Endothelial cell of umbilical vein (primary cell): ENCODE measurements around the gene ADARB2. TPM values are rescaled to one million over a fixed set of nuclear protein-coding genes. Genes with fewer than 3 reads are reported as not detected.

Experiments
- BruUV-seq: library from RNA; stranded (reverse); fragments of 400-500 nt; replicated peaks from 2 replicates; lab custom pipeline; 2021; lab: Mats Ljungman, UMichigan
- CTCF ChIA-PET: fragments of 300-600, 350-600 bp; sonication (Branson Sonifier 250); formaldehyde crosslinking; loops from one replicate; lab custom pipeline; 2021; ENCODE audit warnings: antibody characterized with exemption, inconsistent platforms; lab: Charles Lee
- POLR2A ChIA-PET: fragments of 300-600, 350-600 bp; sonication (Branson Sonifier 250); formaldehyde crosslinking; loops from one replicate; lab custom pipeline; 2021; ENCODE audit warnings: antibody characterized with exemption, inconsistent platforms; lab: Charles Lee
- DNase-seq: peaks from one replicate; pipeline ENCODE4 v3.0.0-alpha.2; 2011; ENCODE audit warnings: low read depth, low spot score
- FAIRE-seq: peaks from 2 replicates; lab custom pipeline; 2011; peaks lifted over from hg19 to GRCh38; lab: Jason Lieb, UNC
- H2AFZ ChIP-seq: 2 replicates; pipeline ENCODE4 v1.6.0; 2012; ENCODE audit warnings: low read depth, low read length, control low read depth, inconsistent platforms
- H3K27ac ChIP-seq: 2 replicates; pipeline ENCODE4 v1.5.1; 2011; ENCODE audit warnings: low read depth, mild to moderate bottlenecking, control low read depth, low read length, moderate library complexity; ENCODE audit not compliant: insufficient read depth
- H3K27me3 ChIP-seq, 2 experiments: 2 replicates each; pipeline versions ENCODE4 v1.6.0 to v1.6.1; 2011; ENCODE audit warnings: low read length in 2 of 2, mixed read lengths in 1 of 2; ENCODE audit not compliant: control insufficient read depth in 2 of 2, insufficient read depth in 2 of 2
- H3K36me3 ChIP-seq, 2 experiments: 2 replicates in 1 of 2; 3 replicates in 1 of 2; pipeline ENCODE4 v1.5.1; 2011; ENCODE audit warnings: low read length in 2 of 2, mild to moderate bottlenecking in 1 of 2, moderate library complexity in 1 of 2; ENCODE audit not compliant: control insufficient read depth in 2 of 2, insufficient read depth in 2 of 2; ENCODE audit errors: extremely low read depth in 1 of 2
- H3K4me1 ChIP-seq: 3 replicates; pipeline ENCODE4 v1.5.1; 2011; ENCODE audit warnings: mild to moderate bottlenecking, low read length; ENCODE audit not compliant: control insufficient read depth, insufficient read depth; ENCODE audit errors: extremely low read depth
- H3K4me2 ChIP-seq: 2 replicates; pipeline ENCODE4 v1.6.1; 2011; ENCODE audit warnings: low read length, control low read depth, mixed read lengths; ENCODE audit not compliant: insufficient read depth
- H3K4me3 ChIP-seq, 3 experiments: fragments of 200-600 bp in 1 of 3; sonication (generic), shearing (Covaris generic) in 1 of 3; replicated peaks in 1 of 3; 2 replicates each; pipeline ENCODE4 v1.5.1; 2011 to 2016; ENCODE audit warnings: control low read depth in 3 of 3, low read length in 3 of 3, mild to moderate bottlenecking in 2 of 3, inconsistent platforms in 1 of 3, low read depth in 1 of 3, moderate library complexity in 1 of 3; ENCODE audit not compliant: insufficient read depth in 1 of 3
- H3K79me2 ChIP-seq: 2 replicates; pipeline ENCODE4 v1.6.0; 2012; ENCODE audit warnings: low read length, inconsistent platforms; ENCODE audit not compliant: control insufficient read depth, insufficient read depth
- H3K9ac ChIP-seq: replicated peaks from 2 replicates; pipeline ENCODE3; 2011; ENCODE audit warnings: low read length, control low read depth; ENCODE audit not compliant: insufficient read depth; ENCODE audit errors: extremely low read depth
- H3K9me1 ChIP-seq: replicated peaks from 3 replicates; pipeline ENCODE4 v1.6.0; 2011; ENCODE audit warnings: mild to moderate bottlenecking, low read length; ENCODE audit not compliant: control insufficient read depth, insufficient read depth; ENCODE audit errors: extremely low read depth
- H3K9me3 ChIP-seq: replicated peaks from 2 replicates; pipeline ENCODE4 v1.5.1; 2012; ENCODE audit warnings: low read length, inconsistent platforms; ENCODE audit not compliant: control insufficient read depth, insufficient read depth
- H4K20me1 ChIP-seq: replicated peaks from 2 replicates; pipeline ENCODE3; 2011; ENCODE audit warnings: mild to moderate bottlenecking, low read length; ENCODE audit not compliant: control insufficient read depth, insufficient read depth; ENCODE audit errors: extremely low read depth
- EZH2 ChIP-seq: IDR thresholded peaks from 2 replicates; pipeline ENCODE4 v1.6.1; 2012; ENCODE audit warnings: borderline replicate concordance, low read depth, mild to moderate bottlenecking, moderate library complexity, low read length, inconsistent platforms; ENCODE audit not compliant: severe bottlenecking
- FOS ChIP-seq: IDR thresholded peaks from 2 replicates; pipeline ENCODE4 v1.6.1; 2011; ENCODE audit warnings: mild to moderate bottlenecking, low read length, moderate library complexity, borderline replicate concordance; ENCODE audit not compliant: insufficient read depth
- GATA2 ChIP-seq: IDR thresholded peaks from 2 replicates; pipeline ENCODE4 v1.7.0; 2011; ENCODE audit warnings: low read depth, mild to moderate bottlenecking, moderate library complexity, mixed read lengths, low read length; ENCODE audit not compliant: insufficient read length, insufficient read depth
- JUN ChIP-seq: IDR thresholded peaks from 2 replicates; pipeline ENCODE4 v1.6.1; 2011; ENCODE audit warnings: borderline replicate concordance, low read depth; ENCODE audit not compliant: insufficient read length, insufficient read depth
- MYC ChIP-seq: IDR thresholded peaks from one replicate; pipeline ENCODE4 v1.6.1; 2011; ENCODE audit warnings: mild to moderate bottlenecking, low read depth, low read length
- POLR2A ChIP-seq: IDR thresholded peaks from 2 replicates; pipeline ENCODE4 v1.6.1; 2012; ENCODE audit warnings: low read depth, mild to moderate bottlenecking, control low read depth, low read length
- POLR2AphosphoS5 ChIP-seq: IDR thresholded peaks from 2 replicates; pipeline ENCODE4 v1.6.1; 2012; ENCODE audit warnings: low read depth, mild to moderate bottlenecking, control low read depth, low read length, moderate library complexity; ENCODE audit not compliant: insufficient read depth
- dilution Hi-C: fragments of 300-500 bp; cut with MboI; formaldehyde crosslinking; loops from one replicate; pipeline ENCODE4 v1.15.0; 2019; ENCODE audit warnings: low sequenced_read_pairs; ENCODE audit not compliant: extremely low pct_ligation_motif_present
- intact Hi-C: fragments of 100-400 bp; cut with micrococcal nuclease; formaldehyde crosslinking; loops from one replicate; pipeline ENCODE4 v1.10.0; 2022
- polyA plus RNA-seq, 4 experiments: library from polyadenylated mRNA; depleted of rRNA in 3 of 4; stranded (reverse) in 3 of 4; unstranded in 1 of 4; fragments of >200 nt; gene quantifications; 2 replicates each; pipeline versions ENCODE4 v1.2.1 to v1.2.3, GENCODE V29; 2011 to 2012; ENCODE audit warnings: missing spikeins in 1 of 4
- total RNA-seq: library from RNA; stranded (reverse); gene quantifications from 2 replicates; pipeline ENCODE4 v1.2.3, GENCODE V29; 2021
- TF ChIP-seq, protein P1 (sequence below), 2 donors: IDR thresholded peaks; 1 replicate in 1 of 2; 2 replicates in 1 of 2; pipeline ENCODE4 v1.5.1; 2011; ENCODE audit warnings: low read length in 2 of 2, mild to moderate bottlenecking in 2 of 2, moderate library complexity in 2 of 2, control low read depth in 1 of 2, inconsistent platforms in 1 of 2, low read depth in 1 of 2; ENCODE audit not compliant: insufficient read depth in 1 of 2; ENCODE audit errors: extremely low read depth in 1 of 2
- TF ChIP-seq, protein P2 (sequence below): IDR thresholded peaks from 2 replicates; pipeline ENCODE4 v1.6.1; 2011; ENCODE audit not compliant: insufficient read depth, insufficient read length

ADARB2 gene
- total and polyA plus RNA-seq, 2 donors (not counting 3 experiments of a cell fraction or from before 2014, with no cell fraction given) = not detected

DNA sequence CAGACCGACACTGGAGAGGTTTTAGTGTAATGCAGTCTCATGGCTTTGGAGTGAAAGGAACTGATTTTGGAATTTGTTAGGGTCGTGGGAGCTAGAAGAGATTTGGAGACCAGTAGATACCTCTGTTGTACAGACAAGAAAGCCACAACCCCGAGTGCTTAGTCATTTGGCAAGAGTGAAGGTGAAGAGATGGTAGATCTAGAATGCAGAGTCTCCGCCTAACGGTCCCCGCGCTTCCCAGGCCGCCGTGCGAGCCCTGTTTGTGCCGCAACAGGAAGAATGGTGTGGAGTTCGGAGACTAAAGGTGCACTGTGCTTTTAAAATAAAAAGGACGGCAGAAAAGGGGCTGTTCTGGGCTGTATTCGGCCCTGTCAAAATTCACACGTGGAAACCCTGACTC lies 186.7 kb downstream of the ADARB2 start:
- no peak overlapping the region for H3K27ac ChIP-seq
- H3K9ac ChIP-seq = no peak overlapping the region
- intact Hi-C loops = no loop called here
- H3K79me2 ChIP-seq = no peaks in the 10 kb centered on the region
- no peaks in the 10 kb centered on the region for H3K4me1 ChIP-seq
- no peaks in the 10 kb centered on the region for H3K9me1 ChIP-seq
- POLR2A ChIA-PET = no interaction called here
- BruUV-seq = no TSS peak
- H3K4me2 ChIP-seq = no peak overlapping the region
- H3K27me3 ChIP-seq = no peaks in the 10 kb centered on the region
- H3K36me3 ChIP-seq = no peaks in the 10 kb centered on the region
- H4K20me1 ChIP-seq = no peaks in the 10 kb centered on the region
- TF ChIP-seq JUN = no peak
- no peak for TF ChIP-seq POLR2AphosphoS5
- TF ChIP-seq, protein P1, sequence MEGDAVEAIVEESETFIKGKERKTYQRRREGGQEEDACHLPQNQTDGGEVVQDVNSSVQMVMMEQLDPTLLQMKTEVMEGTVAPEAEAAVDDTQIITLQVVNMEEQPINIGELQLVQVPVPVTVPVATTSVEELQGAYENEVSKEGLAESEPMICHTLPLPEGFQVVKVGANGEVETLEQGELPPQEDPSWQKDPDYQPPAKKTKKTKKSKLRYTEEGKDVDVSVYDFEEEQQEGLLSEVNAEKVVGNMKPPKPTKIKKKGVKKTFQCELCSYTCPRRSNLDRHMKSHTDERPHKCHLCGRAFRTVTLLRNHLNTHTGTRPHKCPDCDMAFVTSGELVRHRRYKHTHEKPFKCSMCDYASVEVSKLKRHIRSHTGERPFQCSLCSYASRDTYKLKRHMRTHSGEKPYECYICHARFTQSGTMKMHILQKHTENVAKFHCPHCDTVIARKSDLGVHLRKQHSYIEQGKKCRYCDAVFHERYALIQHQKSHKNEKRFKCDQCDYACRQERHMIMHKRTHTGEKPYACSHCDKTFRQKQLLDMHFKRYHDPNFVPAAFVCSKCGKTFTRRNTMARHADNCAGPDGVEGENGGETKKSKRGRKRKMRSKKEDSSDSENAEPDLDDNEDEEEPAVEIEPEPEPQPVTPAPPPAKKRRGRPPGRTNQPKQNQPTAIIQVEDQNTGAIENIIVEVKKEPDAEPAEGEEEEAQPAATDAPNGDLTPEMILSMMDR (IDR thresholded peaks at IDR 0.05; ENCODE audit: extremely low read depth in 1 of 2, insufficient read depth in 1 of 2, low read depth in 1 of 2, low read length in 2 of 2) = no peak
- TF ChIP-seq MYC = no peak
- TF ChIP-seq POLR2A = no peak
- TF ChIP-seq, protein P2, sequence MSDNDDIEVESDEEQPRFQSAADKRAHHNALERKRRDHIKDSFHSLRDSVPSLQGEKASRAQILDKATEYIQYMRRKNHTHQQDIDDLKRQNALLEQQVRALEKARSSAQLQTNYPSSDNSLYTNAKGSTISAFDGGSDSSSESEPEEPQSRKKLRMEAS = no peak
- no peak for TF ChIP-seq EZH2
- no peak for TF ChIP-seq GATA2
- TF ChIP-seq FOS = no peak
- DNase-seq (no peak), FAIRE-seq (no peak)
- no peak overlapping the region for H2AFZ ChIP-seq
- no peak overlapping the region for H3K4me3 ChIP-seq
- peaks cover 5% of the 10 kb centered on the region for H3K9me3 ChIP-seq
- CTCF ChIA-PET = no interaction called here
- dilution Hi-C loops = no loop called here
